ENCODE measurements around the gene SMYD3.

DNA sequence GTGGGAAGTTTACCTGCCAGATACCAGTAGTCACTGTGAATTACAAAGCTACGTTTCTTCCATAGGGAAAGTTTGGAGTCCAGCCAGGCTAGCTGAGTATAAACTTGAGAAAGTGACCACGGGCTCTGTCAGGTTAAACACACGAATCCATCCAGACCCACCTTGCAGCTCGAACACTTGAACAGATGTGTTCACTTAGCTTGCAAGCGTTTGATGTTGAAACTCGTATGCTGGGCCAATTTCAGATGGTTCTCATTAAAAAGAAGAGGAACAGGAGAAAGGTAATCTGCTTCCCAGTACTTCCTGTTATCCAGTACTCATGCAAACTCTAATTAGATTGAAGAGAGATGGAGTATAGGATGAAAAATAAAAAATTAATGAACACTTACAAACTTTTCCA is 636.4 kb downstream of the SMYD3 start:
- TF ChIP-seq, protein P1, sequence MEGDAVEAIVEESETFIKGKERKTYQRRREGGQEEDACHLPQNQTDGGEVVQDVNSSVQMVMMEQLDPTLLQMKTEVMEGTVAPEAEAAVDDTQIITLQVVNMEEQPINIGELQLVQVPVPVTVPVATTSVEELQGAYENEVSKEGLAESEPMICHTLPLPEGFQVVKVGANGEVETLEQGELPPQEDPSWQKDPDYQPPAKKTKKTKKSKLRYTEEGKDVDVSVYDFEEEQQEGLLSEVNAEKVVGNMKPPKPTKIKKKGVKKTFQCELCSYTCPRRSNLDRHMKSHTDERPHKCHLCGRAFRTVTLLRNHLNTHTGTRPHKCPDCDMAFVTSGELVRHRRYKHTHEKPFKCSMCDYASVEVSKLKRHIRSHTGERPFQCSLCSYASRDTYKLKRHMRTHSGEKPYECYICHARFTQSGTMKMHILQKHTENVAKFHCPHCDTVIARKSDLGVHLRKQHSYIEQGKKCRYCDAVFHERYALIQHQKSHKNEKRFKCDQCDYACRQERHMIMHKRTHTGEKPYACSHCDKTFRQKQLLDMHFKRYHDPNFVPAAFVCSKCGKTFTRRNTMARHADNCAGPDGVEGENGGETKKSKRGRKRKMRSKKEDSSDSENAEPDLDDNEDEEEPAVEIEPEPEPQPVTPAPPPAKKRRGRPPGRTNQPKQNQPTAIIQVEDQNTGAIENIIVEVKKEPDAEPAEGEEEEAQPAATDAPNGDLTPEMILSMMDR (IDR thresholded peaks at IDR 0.05): no peak
- TF ChIP-seq POLR2A (IDR thresholded peaks at IDR 0.05) (no peak), POLR2AphosphoS5 (IDR thresholded peaks at IDR 0.05) (no peak)
